NCI-H460 (cell line): Measurements from ENCODE around the gene CCS. TPM values are rescaled to one million over a fixed set of nuclear protein-coding genes. Genes with fewer than 3 reads are reported as not detected.
"Not testable (repeated sequence)": the region's sequence is repeated elsewhere in the genome, so short reads cannot be mapped to it uniquely, and the experiment has no call there.

Experiments used
- DNase-seq: peaks from one replicate; pipeline ENCODE4 v3.0.0-alpha.2; 2016; ENCODE audit warnings: low read depth; ENCODE audit errors: extremely low read depth
- total RNA-seq: library from RNA; depleted of rRNA; stranded (reverse); fragments of >200 nt; shearing (Covaris generic); gene quantifications from 2 replicates; pipeline ENCODE4 v1.2.3, GENCODE V29; 2014

Gene CCS
- total RNA-seq, 1 experiment from 2014 or later = 13.7 TPM

GRCh38 chr11:66589315-66589714 lies 3.7 kb upstream of the CCS start:
- not testable (repeated sequence) for DNase-seq

DNA sequence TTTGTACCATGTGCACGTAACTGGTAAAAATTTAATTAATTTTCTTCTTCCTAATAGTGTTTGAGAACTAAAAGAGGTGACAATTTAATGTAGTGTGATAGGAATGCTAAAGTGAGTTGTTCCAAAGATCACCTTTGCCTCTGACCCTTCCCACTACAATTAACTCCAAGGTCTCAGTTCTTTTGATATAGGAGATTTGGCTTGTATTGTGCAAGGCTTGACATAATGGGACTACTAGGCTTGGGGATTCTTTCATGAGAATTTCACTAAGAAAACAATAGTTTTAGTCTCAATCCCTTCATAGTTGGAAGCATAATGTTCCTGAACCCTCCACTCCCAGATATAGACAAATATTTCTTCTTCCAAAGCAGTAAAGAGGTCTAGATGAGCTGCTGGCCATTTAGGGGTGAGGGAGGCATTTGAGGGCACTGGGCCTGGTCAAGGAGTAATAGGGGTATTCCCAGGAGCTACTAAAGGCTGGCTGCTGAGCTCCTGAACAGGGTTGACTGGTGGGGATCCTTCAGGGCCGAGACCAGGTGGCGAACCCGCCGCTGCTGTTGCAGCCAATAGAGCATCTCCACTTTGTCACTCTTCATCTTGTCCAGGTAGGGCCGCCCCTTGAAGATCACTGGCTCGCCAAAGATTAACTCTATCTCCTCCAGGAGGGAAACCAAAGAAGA lies 2.8 kb upstream of the CCS start:
- DNase-seq = no peak

- no peak for DNase-seq
Measured at GRCh38 chr11:66591175-66591574, 1.8 kb upstream of the CCS start.

- no peak for DNase-seq
Measured at GRCh38 chr11:66593303-66593635, 284 bp downstream of the CCS start.

DNA sequence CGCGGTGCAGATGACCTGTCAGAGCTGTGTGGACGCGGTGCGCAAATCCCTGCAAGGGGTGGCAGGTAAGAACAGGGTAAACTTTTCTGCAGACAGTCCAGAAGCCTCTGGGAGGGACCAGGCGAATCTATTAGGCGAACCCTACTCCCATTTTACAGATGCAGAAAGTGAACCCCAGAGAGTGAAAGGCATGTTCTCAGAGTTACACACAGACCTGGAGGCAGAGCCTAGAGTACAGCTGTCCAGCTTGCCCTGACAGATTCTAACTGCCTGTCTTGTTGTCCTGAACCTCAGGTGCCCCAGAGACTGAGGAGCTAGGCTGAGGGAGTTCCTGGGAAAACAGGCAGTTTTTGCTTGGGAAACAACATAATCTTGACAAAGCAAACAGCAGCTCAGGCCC lies 665 bp downstream of the CCS start:
- DNase-seq = no peak

- DNase-seq = no peak
Measured at GRCh38 chr11:66595245-66595904, 2.4 kb downstream of the CCS start.

- no peak for DNase-seq
Measured at GRCh38 chr11:66598993-66599392, 6.0 kb downstream of the CCS start.

DNA sequence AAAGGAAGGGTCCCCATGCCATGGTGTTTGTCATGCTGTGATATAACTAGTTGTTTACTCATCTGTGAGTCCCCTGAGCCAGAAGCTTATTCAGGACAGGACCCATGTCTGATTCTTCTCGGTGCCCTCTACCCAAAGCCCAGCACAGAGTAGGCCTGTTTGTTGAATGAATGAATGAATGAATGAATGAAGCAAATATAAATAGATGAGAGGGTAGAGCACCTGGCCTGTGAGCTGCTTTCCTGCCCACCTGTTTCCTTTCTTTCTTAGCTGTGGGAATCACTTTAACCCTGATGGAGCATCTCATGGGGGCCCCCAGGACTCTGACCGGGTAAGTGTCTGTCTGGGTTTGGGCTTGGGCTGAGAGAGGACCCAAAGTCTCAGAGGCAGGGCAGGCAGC lies 7.2 kb downstream of the CCS start:
- no peak for DNase-seq

- DNase-seq = no peak
Measured at GRCh38 chr11:66600631-66601233, 7.7 kb downstream of the CCS start.

DNA sequence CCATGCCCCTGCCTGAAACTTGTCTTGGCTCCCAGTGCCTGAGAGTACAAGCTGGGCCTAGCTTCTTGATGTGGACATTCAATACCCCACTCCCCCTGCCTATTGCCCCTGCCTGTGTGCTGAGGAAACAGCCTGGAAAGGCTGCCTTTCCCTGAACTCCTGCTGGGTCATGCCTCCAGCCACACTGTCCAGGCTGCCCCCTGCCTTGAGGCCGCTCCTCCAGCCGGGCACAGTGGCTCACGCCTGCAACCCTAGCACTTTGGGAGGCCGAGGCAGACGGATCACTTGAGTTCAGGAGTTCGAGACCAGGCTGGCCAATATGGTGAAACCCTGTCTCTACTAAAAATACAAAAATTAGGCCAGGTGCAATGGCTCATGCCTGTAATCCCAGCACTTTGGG lies 10.1 kb downstream of the CCS start:
- DNase-seq = no peak

- DNase-seq = no peak
Measured at GRCh38 chr11:66604155-66604554, 11.2 kb downstream of the CCS start.

GRCh38 chr11:66606608-66607007 lies 13.6 kb downstream of the CCS start:
- DNase-seq = not testable (repeated sequence)

DNA sequence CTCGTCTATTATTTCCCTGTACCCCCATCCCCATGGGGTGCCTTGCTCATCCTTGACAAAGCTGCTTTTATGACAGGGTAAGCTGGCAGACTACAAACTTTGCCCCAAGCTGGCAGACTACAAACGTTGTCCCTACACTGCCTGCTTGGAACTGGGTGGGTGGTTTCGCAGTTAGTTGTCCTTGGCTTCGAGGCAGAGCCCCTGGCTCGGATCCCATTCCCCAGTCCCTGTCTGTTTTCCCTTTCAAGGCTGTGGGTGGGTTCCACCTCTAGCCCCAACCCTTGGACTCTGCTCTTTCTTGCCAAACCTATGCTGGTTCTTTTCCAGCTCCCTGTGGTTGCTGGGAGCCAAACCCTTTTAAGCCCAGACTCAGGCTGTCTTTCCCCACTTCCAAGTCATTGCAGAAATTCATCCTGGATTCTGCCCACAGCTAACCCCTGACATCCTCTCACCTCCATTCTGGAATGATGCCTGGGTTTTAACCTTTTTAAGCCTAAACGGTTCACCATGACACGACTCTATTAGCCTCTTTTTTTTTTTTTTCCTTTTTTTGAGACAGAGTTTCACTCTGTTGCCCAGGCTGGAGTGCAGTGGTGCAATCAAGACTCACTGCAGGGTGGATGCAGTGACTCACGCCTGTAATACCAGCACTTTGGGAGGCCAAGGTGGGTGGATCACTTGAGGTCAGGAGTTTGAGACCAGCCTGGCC lies 14.3 kb downstream of the CCS start:
- DNase-seq = no peak

DNA sequence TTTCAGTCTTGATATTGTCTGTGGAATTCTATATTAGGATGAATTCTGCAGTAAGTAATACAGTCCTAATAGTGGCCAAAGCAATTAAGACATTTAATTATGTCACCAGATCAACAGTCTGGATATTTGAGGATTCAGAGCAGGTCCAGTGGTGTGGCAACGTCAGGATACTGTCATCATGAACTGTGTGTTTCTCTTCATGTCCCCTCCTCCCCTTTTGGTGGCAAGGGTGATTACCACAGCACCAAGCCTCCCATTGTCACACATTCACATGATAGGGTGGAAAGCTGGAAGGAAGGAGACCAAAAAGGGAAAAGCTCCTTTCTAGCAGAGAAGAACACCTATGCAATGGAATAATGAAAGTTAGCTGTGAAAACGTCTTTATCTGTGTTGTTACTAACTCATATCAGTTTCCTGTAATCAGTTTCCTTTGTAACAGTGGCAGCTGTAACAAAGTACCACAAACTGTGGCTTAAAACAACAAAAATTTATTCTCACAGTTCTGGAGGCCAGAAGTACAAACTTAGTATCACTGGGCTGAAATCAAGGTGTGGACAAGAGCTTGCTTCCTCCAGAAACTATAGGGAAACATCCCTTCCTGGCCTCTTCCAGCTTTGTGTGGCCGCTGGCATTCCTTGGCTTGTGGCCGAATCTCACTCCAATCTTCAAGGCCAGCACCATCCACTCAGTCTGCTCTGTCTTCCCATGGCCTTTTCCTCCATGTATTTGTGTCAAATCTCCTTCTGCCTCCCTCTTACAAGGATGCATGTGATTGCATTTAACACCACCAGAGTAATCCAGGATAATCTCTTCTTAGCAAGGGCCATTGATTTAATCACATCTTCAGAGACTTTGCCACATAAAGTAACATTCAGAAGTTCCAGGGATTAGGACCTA lies 17.0 kb downstream of the CCS start:
- no peak for DNase-seq

DNA sequence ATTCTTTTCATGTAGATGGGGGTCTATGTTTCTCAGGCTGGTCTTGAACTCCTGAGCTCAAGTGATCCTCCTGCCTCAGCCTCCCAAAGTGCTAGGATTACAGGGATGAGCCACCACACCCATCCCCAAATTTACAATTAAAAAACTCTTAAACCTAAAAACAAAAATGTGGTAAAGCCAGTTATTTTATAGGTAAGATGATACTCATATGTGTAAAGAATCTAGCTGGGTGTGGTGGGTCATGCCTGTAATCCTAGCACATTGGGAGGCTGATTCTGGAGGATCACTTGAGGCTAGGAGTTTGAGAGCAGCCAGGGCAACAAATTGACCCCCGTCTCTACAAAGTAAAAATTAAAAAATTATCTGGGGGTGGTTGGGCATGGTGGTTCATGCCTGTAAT lies 19.5 kb downstream of the CCS start:
- no peak for DNase-seq

DNA sequence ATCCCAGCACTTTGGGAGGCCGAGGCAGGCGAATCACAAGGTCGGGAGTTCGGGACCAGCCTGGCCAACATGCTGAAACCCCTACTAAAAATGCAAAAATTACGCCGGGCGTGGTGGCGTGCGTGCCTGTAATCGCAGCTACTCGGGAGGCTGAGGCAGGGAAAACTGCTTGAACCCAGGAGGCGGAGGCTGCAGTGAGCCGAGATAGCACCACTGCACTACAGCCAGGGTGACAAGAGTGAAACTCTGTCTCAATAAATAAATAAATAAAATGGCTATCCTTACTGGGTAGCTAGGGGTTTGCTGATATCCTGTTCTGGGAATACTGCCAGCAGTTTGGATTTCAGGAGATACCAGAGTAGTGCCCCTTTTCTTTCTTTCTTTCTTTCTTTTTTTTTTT lies 21.1 kb downstream of the CCS start:
- DNase-seq = no peak

DNA sequence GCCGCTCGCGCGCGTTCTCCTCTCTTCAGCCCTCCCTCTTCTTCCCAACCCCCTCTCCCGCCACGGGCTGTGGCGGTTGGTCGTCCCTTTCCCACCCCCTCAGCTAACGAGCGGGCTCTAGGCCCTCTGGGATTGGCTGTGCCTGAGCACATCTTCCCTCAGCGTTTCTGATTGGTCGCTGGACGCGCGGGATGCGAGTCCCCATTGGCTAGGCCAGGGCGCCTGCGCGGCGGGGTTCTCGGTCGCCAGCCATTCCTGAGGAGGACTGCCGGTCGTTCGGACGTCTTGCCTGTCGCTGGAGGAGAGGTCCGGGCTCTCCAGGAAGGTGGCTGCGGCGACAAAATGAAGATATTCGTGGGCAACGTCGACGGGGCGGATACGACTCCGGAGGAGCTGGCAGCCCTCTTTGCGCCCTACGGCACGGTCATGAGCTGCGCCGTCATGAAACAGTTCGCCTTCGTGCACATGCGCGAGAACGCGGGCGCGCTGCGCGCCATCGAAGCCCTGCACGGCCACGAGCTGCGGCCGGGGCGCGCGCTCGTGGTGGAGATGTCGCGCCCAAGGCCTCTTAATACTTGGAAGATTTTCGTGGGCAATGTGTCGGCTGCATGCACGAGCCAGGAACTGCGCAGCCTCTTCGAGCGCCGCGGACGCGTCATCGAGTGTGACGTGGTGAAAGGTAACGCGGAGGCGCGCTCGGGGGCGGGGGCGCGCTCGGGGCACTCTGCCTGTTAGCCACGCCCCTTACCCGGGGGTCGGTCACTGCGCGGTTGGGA lies 23.6 kb downstream of the CCS start, which contains the start of gene RBM14:
Gene RBM14, plus strand, starts transcription at position 252 of the 776 bp plus-strand sequence. Its CDS starts 91 bp downstream, at position 343.
- DNase-seq = peak; percentile 98

- DNase-seq = no peak
Measured at GRCh38 chr11:66617155-66617834, 24.3 kb downstream of the CCS start.

DNA sequence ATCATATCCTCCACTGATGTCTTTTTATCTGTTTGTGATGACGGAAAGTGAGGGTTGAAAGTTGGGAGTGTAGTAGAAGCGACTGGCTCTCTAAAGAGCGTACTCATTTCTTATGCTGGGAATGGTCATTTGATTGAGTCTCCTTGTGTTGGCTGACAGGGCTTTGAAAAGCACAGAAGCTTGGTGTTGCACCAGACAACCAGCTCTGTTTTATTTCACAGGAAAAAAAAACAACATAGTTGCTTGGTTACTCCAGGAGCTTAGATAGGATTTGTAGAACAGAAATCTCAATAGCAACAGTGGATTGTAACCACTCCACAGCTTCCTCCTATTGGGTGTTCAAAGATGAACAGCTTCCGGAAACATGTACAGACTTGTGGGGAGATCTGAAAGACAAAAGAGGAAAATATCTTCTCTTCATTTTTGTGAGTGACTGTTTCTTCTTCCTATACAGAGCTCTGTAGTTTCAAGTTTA lies 26.1 kb downstream of the CCS start:
- no peak for DNase-seq
